Omental fat pad (tissue), 4 donors: ENCODE data around the gene IRAG1. TPM values are rescaled to one million over a fixed set of nuclear protein-coding genes. Genes with fewer than 3 reads are reported as not detected.

ENCODE experiments used
- ATAC-seq: fragments of 150-250 bp; one replicate; pipeline ENCODE4 v1.9.1; 2016; ENCODE audit warnings: mild to moderate bottlenecking, moderate library complexity; ENCODE audit not compliant: low FRiP score
- DNase-seq: peaks from one replicate; pipeline ENCODE4 v3.0.0-alpha.2; 2019; ENCODE audit warnings: low spot score
- total RNA-seq, 4 donors: library from RNA; depleted of rRNA; stranded (reverse); fragments of >200 nt; gene quantifications; one replicate each; pipeline ENCODE4 v1.1.0, GENCODE V29; 2016
- TF ChIP-seq, protein P1 (sequence below), 3 donors: fragments of 450-650 bp; IDR thresholded peaks; one replicate each; pipeline ENCODE4 v1.5.1; 2016 to 2017; ENCODE audit warnings: antibody characterized with exemption in 3 of 3, mild to moderate bottlenecking in 3 of 3, moderate library complexity in 2 of 3

Gene IRAG1
- total RNA-seq, 4 donors from 2014 or later: 3.3 to 32.3 (median 7.7) TPM

DNA sequence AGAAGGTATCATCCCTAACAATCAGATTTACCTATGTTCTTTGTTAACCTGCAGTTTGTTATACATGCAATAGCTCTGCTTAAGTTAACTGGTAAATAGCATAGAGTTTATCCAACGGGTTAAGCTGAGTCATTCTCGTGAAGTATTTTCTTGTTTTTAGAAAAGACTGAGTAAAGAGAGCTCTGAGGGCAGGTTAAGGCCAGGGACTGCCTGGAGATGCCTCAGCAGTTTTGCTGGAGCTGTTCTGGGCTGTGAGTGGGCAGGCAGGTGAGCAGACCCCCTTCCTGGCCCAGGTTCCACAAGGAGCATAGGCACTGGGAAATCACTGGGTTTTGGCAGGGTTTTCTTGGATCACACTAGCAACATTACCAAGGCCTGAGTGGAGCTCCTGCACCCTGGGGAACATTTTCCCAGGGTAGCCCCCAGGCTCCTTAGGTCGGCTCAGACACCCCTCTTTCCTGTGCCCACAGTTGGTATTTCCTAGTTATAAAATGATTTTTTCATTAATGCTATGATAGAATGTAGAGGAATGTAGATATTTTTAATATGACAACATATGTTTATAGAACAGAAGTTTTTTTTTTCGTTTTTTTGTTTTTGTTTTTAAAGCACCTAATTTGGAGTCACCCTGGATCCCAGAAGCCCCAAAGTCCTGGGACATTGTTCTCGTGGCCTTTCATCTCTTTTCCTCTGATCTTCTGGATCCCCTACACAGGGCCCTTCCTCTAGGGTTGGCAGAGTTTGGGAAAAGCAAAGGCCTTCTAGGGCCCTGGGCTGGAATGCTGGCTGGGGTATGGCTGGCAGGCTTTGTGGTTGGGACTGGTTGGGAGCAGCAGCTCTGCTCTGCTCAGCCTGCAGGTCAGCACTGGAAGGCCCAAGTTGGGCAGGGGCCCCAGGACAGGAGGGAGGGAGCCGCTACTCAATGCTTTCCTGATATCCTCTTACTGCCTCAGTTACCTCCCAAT lies 26.7 kb downstream of the IRAG1 start:
- no peak for ATAC-seq
- TF ChIP-seq, protein P1, sequence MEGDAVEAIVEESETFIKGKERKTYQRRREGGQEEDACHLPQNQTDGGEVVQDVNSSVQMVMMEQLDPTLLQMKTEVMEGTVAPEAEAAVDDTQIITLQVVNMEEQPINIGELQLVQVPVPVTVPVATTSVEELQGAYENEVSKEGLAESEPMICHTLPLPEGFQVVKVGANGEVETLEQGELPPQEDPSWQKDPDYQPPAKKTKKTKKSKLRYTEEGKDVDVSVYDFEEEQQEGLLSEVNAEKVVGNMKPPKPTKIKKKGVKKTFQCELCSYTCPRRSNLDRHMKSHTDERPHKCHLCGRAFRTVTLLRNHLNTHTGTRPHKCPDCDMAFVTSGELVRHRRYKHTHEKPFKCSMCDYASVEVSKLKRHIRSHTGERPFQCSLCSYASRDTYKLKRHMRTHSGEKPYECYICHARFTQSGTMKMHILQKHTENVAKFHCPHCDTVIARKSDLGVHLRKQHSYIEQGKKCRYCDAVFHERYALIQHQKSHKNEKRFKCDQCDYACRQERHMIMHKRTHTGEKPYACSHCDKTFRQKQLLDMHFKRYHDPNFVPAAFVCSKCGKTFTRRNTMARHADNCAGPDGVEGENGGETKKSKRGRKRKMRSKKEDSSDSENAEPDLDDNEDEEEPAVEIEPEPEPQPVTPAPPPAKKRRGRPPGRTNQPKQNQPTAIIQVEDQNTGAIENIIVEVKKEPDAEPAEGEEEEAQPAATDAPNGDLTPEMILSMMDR (IDR thresholded peaks at IDR 0.05): no peak
- no peak for DNase-seq

DNA sequence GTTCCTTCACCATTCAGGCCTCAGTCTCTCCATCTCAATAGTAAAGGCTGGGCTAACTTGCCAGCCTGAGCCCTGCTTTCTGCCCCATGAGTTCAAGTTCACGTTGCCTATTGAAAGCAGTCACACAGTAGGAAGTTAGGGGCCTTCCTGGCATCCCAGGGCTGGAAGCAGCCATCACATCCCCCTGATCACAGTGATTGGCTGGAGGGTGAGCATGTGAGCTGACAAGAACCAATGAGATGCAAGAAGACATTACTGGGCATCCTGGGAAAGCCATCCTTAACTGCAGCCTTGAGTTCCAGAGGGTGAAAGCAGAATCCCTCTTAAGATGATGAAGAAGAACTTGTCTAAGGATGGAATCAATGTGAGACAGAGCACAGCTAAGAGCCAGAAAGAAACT lies 29.1 kb downstream of the IRAG1 start:
- TF ChIP-seq, protein P1 (IDR thresholded peaks at IDR 0.05): no peak
- no peak for DNase-seq
- no peak for ATAC-seq

DNA sequence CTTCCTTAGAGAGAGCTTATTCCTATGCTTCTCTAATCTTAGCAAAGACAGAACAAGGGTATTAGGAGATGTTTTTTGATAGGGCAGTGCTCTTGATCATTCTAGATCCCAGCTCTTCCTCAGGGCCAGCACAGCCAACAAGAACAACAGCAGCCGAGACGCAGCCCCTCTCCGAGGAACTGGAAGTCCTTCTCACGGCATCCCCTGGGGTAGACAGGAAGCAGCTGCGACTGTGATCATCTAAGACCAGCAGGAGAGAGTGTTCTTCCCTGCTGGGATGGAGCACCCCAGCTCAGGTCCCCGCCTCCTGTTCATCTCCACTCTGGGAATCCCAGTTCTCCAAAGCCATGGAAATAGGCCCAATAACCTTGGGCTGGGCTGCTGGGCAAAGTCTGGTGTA lies 29.6 kb downstream of the IRAG1 start:
- no peak for DNase-seq
- TF ChIP-seq, protein P1 (IDR thresholded peaks at IDR 0.05): no peak
- ATAC-seq: no peak

DNA sequence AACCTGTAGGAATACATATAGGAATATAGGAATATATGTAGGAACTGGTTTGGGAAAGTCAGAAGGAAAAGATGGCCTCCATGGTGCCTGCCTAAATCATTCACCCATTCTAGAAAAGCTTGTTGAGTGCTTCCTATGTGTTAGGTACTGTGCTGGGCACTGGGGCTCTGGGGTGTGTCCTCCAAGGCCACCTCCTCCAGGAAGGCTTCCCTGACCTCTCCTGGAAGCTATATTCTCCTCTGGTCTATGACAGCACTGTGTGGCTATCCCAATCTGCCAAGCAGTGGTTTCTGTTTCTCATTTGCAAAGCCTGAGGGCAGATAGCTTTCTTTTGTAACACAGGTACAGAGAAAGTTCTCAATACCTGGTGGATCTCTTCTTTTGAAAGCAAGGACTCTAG lies 30.2 kb downstream of the IRAG1 start:
- DNase-seq (no peak), ATAC-seq (no peak)
- TF ChIP-seq, protein P1 (IDR thresholded peaks at IDR 0.05): no peak

DNA sequence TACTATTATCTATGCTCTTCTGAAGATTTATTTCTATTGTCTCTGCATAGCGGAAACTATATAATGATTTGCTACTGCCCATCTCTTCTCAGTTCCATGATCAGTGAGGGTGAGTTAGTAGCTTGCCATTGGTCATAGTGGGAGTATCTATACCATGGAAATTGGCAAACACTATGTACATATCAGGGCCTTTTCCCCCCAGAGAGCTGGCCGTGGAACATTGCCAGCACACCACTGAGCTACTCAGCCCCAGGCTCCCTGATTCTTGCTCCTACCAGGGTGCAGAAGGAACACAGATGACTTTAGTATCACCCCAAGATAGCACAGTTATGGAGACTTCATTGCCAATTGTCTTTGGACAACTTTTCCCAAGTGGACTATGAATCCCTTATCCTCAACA lies 33.2 kb downstream of the IRAG1 start:
- DNase-seq (no peak), ATAC-seq (no peak)
- TF ChIP-seq, protein P1 (IDR thresholded peaks at IDR 0.05): no peak

DNA sequence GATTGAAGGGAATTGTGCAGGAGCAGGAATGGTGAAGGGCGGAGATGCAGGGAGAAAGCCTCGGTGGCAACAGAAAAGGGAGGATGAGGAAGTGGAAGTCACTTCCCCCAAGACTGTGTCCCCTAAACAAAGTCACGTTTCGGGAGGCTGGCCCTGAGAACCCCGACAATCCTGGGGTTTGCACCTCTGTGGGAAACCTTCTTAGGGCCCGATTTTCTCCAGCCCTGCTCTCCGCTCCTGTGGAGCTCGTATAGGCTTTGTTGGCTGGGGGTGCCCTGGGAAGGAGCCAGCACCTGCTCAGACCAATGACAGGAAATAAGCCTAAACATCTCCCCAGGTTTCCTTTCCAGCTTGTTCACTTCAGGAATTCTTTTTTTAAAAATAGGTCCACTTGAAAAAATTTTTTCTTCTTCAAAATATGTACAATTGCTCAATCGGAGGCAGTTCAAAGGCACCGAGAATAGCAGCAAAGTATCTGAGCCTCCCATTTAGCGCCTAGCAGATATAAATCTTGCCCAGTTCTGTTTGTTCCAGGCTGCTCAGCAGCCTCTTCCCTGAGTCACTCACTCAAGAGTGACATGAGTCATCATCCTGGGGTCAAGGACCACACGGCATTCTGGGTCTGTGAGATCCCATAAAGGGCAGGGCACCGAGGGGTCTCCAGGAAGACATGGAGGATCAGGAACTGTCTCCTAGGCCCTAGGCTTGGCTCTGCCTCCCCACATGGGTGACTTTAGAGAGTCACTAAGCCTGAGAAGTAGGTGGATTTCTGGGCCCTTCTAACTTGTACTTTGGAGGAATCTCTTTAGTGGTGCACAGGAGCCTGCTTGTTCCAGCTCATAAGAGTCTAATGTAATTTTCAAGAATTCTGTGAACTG lies 34.0 kb downstream of the IRAG1 start:
- TF ChIP-seq, protein P1 (IDR thresholded peaks at IDR 0.05): no peak
- no peak for DNase-seq

More for the DNA sequence above, 34.0 kb downstream of the IRAG1 start:
- ATAC-seq: peak; percentile 39
